Measurements from ENCODE around the gene TERT.

TERT gene

DNA sequence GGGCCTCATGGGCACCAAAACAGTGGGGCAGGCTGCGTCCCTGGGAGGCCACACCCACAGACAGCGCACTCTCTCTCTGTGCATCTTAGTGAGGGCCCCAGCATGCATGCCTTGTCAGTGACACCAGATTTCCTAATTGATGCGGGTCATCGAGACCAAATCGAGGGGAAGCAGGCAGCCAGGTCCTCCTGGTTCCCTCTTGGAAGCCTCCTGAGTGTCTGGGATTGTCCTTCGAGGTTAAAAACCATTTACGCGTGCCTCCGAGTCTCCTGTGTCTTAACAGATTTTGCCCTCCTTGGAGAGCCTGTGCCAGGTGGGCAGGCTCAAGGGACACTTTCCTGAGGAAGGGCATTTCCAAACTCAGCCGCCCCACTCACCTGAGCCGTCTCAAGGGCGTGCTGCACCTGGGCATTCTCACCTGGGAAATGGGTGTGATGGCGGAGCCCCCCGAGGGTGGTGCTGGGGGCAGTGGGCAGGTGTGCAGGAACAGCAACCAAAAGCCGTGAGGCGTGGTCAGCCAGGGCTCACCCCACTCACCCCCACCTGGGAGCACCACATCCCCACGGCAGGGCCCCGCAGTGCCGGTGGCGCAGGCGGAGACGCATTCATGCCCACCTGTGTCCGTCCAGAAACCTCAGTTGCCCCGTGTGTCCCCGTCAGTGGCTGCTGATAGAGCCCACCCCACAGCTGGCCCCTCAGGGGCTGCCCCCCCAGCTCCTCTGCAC, 90.7 kb downstream of the TERT start:
- no peaks in the 10 kb centered on the region for H3K9me2 ChIP-seq (replicated peaks; ENCODE audit: insufficient read depth, low read length)
- H3K9me3 ChIP-seq (ENCODE audit: insufficient read depth, low read length) = no peaks in the 10 kb centered on the region
- no peak for TF ChIP-seq EZH2phosphoT487 (conservative IDR thresholded peaks at IDR 0.05; ENCODE audit: low read length)
- TF ChIP-seq, protein P1, sequence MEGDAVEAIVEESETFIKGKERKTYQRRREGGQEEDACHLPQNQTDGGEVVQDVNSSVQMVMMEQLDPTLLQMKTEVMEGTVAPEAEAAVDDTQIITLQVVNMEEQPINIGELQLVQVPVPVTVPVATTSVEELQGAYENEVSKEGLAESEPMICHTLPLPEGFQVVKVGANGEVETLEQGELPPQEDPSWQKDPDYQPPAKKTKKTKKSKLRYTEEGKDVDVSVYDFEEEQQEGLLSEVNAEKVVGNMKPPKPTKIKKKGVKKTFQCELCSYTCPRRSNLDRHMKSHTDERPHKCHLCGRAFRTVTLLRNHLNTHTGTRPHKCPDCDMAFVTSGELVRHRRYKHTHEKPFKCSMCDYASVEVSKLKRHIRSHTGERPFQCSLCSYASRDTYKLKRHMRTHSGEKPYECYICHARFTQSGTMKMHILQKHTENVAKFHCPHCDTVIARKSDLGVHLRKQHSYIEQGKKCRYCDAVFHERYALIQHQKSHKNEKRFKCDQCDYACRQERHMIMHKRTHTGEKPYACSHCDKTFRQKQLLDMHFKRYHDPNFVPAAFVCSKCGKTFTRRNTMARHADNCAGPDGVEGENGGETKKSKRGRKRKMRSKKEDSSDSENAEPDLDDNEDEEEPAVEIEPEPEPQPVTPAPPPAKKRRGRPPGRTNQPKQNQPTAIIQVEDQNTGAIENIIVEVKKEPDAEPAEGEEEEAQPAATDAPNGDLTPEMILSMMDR (IDR thresholded peaks at IDR 0.05; ENCODE audit: insufficient read depth, low read length, poor library complexity, severe bottlenecking) = no peak
- H3K4me2 ChIP-seq (ENCODE audit: low read depth, low read length, poor library complexity, severe bottlenecking) = no peak overlapping the region
- no peak overlapping the region for H3K4me3 ChIP-seq (ENCODE audit: insufficient read depth, low read length, poor library complexity, severe bottlenecking)
- H3K27ac ChIP-seq (ENCODE audit: low read depth, low read length) = no peak overlapping the region
- H2AFZ ChIP-seq (ENCODE audit: low read depth, low read length, severe bottlenecking) = no peak overlapping the region
- H3K9ac ChIP-seq (ENCODE audit: low read length) = no peak overlapping the region
- no peaks in the 10 kb centered on the region for H3F3A ChIP-seq (ENCODE audit: insufficient read depth)
- H3K27me3 ChIP-seq (ENCODE audit: low read length) = no peaks in the 10 kb centered on the region
- H3K36me3 ChIP-seq (ENCODE audit: low read length) = no peaks in the 10 kb centered on the region
- H3K79me2 ChIP-seq (ENCODE audit: insufficient read depth, low read length) = no peaks in the 10 kb centered on the region
- H4K20me1 ChIP-seq (ENCODE audit: low read depth, low read length) = no peaks in the 10 kb centered on the region

GRCh38 chr5:1203311-1203967, 91.4 kb downstream of the TERT start:
- no peaks in the 10 kb centered on the region for H3F3A ChIP-seq (ENCODE audit: insufficient read depth)
- no peaks in the 10 kb centered on the region for H3K36me3 ChIP-seq (ENCODE audit: low read length)
- H3K79me2 ChIP-seq (ENCODE audit: insufficient read depth, low read length) = no peaks in the 10 kb centered on the region
- H4K20me1 ChIP-seq (ENCODE audit: low read depth, low read length) = no peaks in the 10 kb centered on the region
- H3K27me3 ChIP-seq (ENCODE audit: low read length) = no peaks in the 10 kb centered on the region
- no peaks in the 10 kb centered on the region for H3K9me2 ChIP-seq (replicated peaks; ENCODE audit: insufficient read depth, low read length)
- no peaks in the 10 kb centered on the region for H3K9me3 ChIP-seq (ENCODE audit: insufficient read depth, low read length)
- no peak overlapping the region for H2AFZ ChIP-seq (ENCODE audit: low read depth, low read length, severe bottlenecking)
- no peak overlapping the region for H3K4me2 ChIP-seq (ENCODE audit: low read depth, low read length, poor library complexity, severe bottlenecking)
- no peak overlapping the region for H3K27ac ChIP-seq (ENCODE audit: low read depth, low read length)
- no peak overlapping the region for H3K4me3 ChIP-seq (ENCODE audit: insufficient read depth, low read length, poor library complexity, severe bottlenecking)
- no peak for TF ChIP-seq EZH2phosphoT487 (conservative IDR thresholded peaks at IDR 0.05; ENCODE audit: low read length)
- TF ChIP-seq, protein P1 (IDR thresholded peaks at IDR 0.05; ENCODE audit: insufficient read depth, low read length, poor library complexity, severe bottlenecking) = no peak
- no peak overlapping the region for H3K9ac ChIP-seq (ENCODE audit: low read length)
